GM19438 (cell line): ENCODE data around the gene CD80.
A peak's percentile ranks its signal among the peaks of the same experiment; 100 is the strongest.
"Not testable (repeated sequence)": the region's sequence is repeated elsewhere in the genome, so short reads cannot be mapped to it uniquely, and the experiment has no call there.

ENCODE experiments used
- ATAC-seq: cut with Tn5 transposase; IDR thresholded peaks from one replicate; pipeline ENCODE4 v1.9.1; 2021; ENCODE audit warnings: low read depth; ENCODE audit not compliant: unreplicated experiment

CD80 gene

DNA sequence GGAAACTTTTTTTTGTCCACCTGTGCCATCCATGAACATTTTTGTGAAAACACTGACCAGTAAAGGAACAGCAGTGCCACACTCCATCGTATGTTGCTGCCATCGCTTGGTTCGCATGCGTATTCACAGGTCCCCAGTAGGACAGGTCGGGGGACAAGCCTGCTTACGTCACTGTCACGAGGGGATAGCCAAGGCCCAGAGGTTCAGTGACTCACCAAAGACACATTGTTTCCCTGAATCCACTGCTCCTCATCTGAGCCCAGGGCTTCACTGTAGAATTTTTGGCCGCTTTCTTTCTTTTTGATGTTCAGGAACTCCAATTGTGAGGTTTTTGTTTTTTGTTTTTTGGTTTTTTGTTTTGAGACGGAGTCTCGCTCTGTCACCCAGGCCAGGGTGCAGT, 25.8 kb upstream of the CD80 start:
- no peak for ATAC-seq

DNA sequence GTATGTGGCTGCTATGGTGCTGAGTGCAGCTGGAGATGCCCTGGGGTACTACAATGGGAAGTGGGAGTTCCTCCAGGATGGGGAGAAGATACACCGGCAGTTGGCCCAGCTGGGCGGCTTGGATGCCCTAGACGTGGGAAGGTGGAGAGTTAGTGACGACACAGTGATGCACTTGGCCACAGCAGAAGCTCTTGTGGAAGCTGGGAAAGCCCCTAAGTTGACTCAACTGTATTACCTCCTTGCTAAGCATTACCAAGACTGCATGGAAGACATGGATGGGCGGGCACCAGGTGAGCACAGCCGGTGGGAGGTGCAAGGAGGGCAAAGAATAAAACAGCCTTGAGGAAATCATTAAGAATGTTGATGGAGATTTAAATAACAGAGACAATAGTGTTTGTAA, 22.8 kb upstream of the CD80 start:
- no peak for ATAC-seq

DNA sequence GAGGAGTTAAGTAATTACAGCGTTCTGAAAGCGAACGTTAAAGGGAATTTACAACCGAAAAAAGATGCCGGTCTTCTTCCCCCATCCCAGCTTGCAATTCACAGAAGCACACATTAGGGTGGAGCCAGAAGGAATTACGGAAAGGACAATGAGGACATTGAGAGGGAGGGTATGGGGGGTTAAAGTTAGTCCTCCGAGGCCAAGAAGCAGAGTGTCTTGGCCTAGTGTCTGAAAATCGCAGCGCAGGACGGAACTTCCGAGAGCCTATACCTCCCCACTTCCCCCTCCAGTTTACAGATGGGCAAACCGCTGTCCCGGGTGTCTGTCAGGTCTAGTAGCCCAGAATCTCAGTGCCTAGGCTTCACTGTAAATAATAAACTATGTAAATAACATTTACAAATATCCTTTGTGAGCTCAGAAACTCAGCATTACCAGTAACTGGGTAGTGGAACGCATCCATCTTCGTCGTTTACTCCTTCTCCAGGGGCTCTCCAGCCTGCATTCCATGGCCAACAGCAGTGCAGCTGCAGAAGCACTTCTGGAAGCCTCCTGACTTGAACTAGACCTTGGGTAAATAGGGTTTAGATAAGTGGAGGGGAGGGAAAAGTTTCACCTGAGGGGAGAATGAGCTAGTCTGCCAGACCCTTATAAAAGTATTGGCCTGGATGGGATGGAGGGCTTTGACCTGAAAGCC, 20.8 kb upstream of the CD80 start:
- ATAC-seq: peak; percentile 85

DNA sequence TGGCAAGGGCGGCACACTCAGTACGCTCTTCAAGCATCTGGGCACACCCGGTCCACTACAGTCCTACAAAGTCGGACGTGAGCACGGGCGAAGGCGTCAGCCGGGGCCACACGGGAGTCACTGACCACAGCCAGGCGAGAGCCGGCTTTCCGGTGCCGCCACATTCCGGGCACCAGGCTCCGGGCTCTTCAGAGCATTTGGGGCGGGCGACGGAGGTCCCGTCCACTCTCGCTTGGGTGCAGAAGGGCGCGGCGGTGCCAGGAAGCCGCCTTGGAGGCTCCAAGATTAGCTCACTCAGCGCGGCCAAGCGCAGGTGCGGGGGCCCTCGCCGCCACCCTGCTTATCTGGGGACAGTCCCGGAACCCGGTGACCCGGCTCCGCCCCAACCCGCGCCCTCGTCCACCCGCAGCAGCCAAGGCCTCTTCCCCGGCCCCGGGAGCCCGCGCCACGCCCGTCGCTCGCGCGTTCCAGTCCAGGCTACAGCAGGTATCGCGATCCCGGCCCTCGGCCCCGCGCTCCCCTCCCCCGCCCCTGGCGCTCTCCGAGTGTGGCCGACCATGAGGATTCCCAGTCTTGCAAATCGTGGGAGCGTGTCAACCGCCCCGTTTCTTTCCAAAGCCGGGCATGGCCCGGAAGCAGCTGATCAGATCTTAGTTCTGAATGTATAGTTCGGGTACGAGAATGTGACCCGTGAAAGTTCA, 20.1 kb upstream of the CD80 start, which contains the start of gene ADPRH:
Gene ADPRH, plus strand, starts transcription at position 127 of the 701 bp plus-strand sequence. CDS start 2,678 bp downstream, outside the sequence.
- ATAC-seq: peak; percentile 54

DNA sequence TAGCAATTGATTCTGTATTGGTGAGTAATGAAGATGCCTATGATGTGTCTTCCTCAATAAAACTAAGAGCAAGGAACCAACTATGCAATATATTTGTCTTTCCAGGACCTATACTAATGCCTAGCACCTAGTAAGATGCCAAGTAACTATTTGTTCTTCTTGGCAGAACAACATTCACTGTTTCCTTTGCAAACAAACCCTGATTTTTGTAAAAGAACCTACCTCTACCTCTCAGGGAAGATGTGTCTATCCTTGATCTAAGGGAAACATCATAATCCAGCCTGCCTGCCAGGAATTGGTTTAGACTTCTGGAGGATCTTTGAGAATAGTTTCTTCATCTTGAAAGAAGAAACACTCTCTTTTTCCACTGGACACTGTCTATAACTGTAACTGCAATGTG, 16.1 kb upstream of the CD80 start:
- no peak for ATAC-seq

DNA sequence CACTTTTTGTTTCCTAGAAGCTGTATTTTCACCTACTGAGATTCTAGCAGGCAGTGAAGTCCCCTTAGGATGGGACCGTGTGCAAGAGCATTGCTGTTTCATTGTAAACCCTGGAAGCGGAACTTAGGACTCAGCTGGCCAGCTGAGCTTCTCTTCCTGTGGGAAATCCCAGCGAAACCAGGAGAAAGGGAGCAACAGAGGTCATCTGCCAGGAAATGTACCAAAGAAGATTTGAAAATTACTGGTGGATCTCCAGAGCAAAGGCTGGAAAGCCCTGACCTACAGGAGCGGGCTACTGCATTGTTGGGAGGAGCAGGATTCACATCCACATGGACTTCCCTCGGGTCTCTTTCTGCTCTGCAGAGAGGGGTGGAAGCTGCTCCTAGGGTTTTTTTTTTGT, 12.3 kb upstream of the CD80 start:
- ATAC-seq: no peak

- no peak for ATAC-seq
Observed at GRCh38 chr3:119571230-119571629, 11.8 kb upstream of the CD80 start.

GRCh38 chr3:119570229-119570628, 10.8 kb upstream of the CD80 start:
- ATAC-seq: no peak

DNA sequence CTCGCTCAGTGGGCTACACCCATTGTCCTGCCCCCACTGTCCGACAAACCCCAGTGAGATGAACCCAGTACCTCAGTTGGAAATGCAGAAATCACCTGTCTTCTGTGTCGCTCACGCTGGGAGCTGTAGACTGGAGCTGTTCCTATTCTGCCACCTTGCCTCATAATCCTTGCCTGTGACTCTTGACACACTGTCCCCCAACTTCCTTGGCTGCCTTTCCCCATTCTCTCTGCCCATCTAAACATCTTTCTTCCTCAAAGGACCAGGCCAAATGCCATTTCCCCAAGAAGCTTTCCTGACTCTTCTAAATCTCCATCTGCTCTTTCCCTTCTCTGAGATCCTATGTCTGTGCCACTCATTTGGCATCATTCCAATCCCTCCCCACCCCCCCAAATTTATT, 9.7 kb upstream of the CD80 start:
- ATAC-seq: no peak

DNA sequence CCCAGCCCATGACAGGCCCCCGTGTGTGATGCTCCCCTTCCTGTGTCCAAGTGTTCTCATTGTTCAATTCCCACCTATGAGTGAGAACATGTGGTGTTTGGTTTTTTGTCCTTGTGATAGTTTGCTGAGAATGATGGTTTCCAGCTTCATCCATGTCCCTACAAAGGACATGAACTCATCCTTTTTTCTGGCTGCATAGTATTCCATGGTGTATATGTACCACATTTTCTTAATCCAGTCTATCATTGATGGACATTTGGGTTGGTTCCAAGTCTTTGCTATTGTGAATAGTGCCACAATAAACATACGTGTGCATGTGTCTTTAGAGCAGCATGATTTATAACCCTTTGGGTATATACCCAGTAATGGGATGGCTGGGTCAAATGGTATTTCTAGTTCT, 3.9 kb upstream of the CD80 start:
- ATAC-seq: not testable (repeated sequence)

GRCh38 chr3:119562307-119562961, 3.0 kb upstream of the CD80 start:
- ATAC-seq: peak; percentile 58

DNA sequence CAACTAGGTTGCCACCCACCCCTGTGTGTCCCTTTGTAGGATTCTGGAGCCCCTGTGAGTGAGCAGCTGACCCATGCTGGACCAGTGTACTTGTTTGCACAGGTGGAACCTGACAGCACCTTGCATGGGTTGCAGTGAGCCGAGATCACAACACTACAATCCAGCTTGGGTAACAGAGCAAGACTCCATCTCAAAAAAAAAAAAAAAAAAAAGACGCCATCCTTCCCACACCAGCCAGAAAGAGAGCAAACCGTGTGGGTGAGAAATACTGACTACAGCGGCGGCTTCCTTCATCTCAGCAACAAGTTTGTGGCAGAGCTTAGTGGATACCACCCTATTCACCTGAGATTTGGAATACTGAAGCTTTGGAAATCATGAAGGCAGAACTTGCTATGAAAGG, 746 bp upstream of the CD80 start:
- ATAC-seq: no peak

GRCh38 chr3:119558626-119559317, 642 bp downstream of the CD80 start:
- ATAC-seq: no peak

- ATAC-seq: no peak
Observed at GRCh38 chr3:119557877-119558269, 1.5 kb downstream of the CD80 start.

- ATAC-seq: no peak
Observed at GRCh38 chr3:119557192-119557876, 2.1 kb downstream of the CD80 start.

DNA sequence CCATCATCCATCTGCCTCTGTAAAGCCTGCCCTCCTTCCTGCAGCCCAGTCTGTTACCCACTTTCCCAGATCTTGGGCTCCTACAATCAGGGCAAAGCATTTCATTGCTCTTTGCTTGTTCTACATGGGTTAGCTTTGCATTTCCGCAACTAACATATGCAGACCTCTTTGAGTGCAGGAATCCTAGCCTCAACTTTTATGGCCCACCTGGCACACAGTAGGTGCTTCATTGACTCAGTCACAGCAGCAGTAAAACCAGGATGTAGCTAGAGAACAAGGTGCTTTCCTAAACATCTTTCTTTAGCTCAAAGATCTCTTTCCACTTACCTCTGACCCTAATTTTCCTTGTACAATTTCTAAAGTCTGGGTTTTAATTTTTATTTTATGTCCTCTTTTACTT, 3.5 kb downstream of the CD80 start:
- ATAC-seq: no peak

- no peak for ATAC-seq
Observed at GRCh38 chr3:119555309-119555735, 4.1 kb downstream of the CD80 start.

DNA sequence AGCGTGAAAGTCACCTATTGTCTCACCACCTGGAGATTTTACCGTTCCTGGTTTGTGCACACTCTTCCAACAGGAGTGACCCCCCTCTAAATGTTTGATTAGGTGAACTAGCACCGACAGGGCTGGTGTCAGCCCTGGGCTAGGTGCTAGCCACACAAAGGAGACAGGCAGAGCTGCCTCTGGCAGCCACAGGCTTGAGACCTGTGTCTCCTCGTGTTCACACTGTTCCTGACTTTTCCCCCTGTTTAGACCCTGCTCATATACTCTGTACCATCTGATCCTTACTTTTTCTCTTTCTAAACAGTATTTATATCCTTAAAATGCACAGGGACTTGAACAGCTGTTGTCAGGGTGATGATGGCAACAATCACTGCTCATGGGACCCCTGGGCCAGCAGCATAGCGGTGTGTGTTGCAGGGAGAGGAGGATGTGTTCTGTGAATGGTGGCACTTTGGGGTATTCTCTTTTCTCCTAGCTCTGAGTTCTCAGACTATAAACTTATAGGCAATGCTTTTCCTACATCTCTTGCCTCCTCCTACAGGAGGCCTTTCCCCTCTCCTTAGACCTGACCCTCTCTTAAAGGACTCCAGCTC, 5.5 kb downstream of the CD80 start:
- no peak for ATAC-seq

DNA sequence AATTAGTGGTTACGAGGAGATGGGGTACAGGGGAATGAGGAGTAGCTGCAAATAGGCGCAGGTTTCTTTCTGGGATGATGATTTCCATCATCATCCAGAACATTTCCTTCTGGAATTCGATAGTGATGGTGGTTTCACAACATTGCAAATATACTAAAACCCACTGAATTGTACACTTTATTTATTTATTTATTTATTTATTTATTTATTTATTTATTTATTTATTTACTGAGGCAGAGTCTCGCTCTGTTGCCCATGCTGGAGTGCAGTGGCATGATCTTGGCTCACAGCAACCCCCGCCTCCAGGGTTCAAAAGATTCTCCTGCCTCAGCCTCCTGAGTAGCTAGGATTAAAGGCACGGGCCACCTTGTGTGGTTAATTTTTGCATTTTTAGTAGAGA, 6.5 kb downstream of the CD80 start:
- not testable (repeated sequence) for ATAC-seq

DNA sequence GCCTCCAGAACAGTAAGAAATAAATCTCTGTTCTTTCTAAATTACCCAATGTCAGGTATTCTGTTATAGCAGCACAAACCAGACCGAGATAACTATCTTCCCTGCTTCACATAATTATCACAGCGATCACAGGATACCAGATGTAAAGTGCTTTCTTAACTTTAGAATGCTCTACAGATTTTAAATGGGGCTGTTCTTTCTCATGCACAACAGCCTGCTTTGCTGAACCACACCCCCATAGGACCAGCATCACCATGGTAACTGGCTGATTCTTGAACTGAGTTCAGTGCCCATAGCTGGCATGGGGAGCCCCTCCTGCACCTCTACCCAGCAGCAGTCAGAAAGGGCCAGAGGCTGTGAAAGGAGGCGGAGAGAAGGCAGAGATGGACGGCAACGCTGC, 7.8 kb downstream of the CD80 start:
- ATAC-seq: no peak
